ENCODE data around the gene VPS4A. TPM values are rescaled to one million over a fixed set of nuclear protein-coding genes. Genes with fewer than 3 reads are reported as not detected.

Gene VPS4A
- total and polyA plus RNA-seq, 5 donors from 2014 or later: 26.8 to 48.0 (median 35.1) TPM

DNA sequence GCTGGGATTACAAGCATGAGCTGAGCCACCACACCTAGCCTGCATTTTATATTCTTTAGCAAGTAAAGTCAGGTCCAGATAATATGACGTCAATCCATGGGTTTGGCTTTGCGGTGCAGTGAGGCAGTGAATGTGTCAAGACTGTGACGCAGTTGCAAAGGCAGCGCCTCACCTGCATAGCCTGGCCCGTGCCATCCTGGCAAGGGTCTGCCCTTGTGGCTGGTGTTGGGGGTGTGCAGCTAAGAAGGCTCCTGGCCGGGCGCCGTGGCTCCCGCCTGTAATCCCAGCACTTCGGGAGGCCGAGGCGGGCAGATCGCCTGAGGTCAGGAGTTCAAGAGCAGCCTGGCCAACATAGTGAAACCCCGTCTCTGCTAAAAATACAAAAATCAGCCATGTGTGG, 12.3 kb downstream of the VPS4A start:
- Mint-ChIP-seq H3K27ac (no peak overlapping the region), H3K27me3 (no peaks in the 10 kb centered on the region), H3K4me1 (peaks cover 0 to 35% (median 8%) of the 10 kb centered on the region in 4 donors), H3K36me3 (peaks cover 27% of the 10 kb centered on the region), H3K9me3 (no peaks in the 10 kb centered on the region), H3K4me3 (no peak overlapping the region)
- Histone ChIP-seq H3K27ac (ENCODE audit: insufficient read depth, low read length, poor library complexity, severe bottlenecking) (no peak overlapping the region), H3K27me3 (ENCODE audit: control insufficient read depth, insufficient read depth, low read length) (no peaks in the 10 kb centered on the region), H3K4me1 (ENCODE audit: control insufficient read depth, insufficient read depth, low read length, poor library complexity, severe bottlenecking) (peaks cover 28% of the 10 kb centered on the region), H3K36me3 (ENCODE audit: control insufficient read depth, insufficient read depth, low read length) (peaks cover 77% of the 10 kb centered on the region), H3K4me3 (ENCODE audit: low read depth, low read length) (no peak overlapping the region), H3K9me3 (ENCODE audit: control insufficient read depth in 2 of 2, low read length in 2 of 2) (no peaks in the 10 kb centered on the region)
- DNase-seq (no peak), ATAC-seq (ENCODE audit: low read depth in 2 of 2) (no peak)

- Mint-ChIP-seq H3K4me3 (no peak overlapping the region), H3K27me3 (no peaks in the 10 kb centered on the region), H3K4me1 (peaks cover 0 to 42% (median 10%) of the 10 kb centered on the region in 4 donors), H3K9me3 (no peaks in the 10 kb centered on the region), H3K27ac (no peak overlapping the region), H3K36me3 (peaks cover 27% of the 10 kb centered on the region)
- peaks cover 34% of the 10 kb centered on the region for H3K4me1 ChIP-seq (ENCODE audit: control insufficient read depth, insufficient read depth, low read length, poor library complexity, severe bottlenecking)
- H3K36me3 ChIP-seq (ENCODE audit: control insufficient read depth, insufficient read depth, low read length): peaks cover 71% of the 10 kb centered on the region
- DNase-seq (no peak), ATAC-seq (ENCODE audit: low read depth in 2 of 2) (no peak)
- H3K9me3 ChIP-seq (ENCODE audit: control insufficient read depth in 2 of 2, low read length in 2 of 2): no peaks in the 10 kb centered on the region
- H3K4me3 ChIP-seq (ENCODE audit: low read depth, low read length): no peak overlapping the region
- no peak overlapping the region for H3K27ac ChIP-seq (ENCODE audit: insufficient read depth, low read length, poor library complexity, severe bottlenecking)
- H3K27me3 ChIP-seq (ENCODE audit: control insufficient read depth, insufficient read depth, low read length): no peaks in the 10 kb centered on the region
Measured at GRCh38 chr16:69324013-69324531, 12.9 kb downstream of the VPS4A start.

GRCh38 chr16:69324585-69325253, 13.6 kb downstream of the VPS4A start:
- H3K27ac Mint-ChIP-seq: no peak overlapping the region
- no peaks in the 10 kb centered on the region for H3K27me3 ChIP-seq (ENCODE audit: control insufficient read depth, insufficient read depth, low read length)
- no peaks in the 10 kb centered on the region for H3K27me3 Mint-ChIP-seq
- H3K36me3 Mint-ChIP-seq: peaks cover 23% of the 10 kb centered on the region
- H3K4me1 ChIP-seq (ENCODE audit: control insufficient read depth, insufficient read depth, low read length, poor library complexity, severe bottlenecking): peaks cover 41% of the 10 kb centered on the region
- peak overlapping the region in 1 of 4 donors; percentile 38 for H3K4me3 Mint-ChIP-seq
- H3K4me3 ChIP-seq (ENCODE audit: low read depth, low read length): no peak overlapping the region
- peaks cover 64% of the 10 kb centered on the region for H3K36me3 ChIP-seq (ENCODE audit: control insufficient read depth, insufficient read depth, low read length)
- DNase-seq (no peak), ATAC-seq (ENCODE audit: low read depth in 2 of 2) (no peak)
- no peaks in the 10 kb centered on the region for H3K9me3 ChIP-seq (ENCODE audit: control insufficient read depth in 2 of 2, low read length in 2 of 2)
- peaks cover 0 to 48% (median 12%) of the 10 kb centered on the region in 4 donors for H3K4me1 Mint-ChIP-seq
- no peak overlapping the region for H3K27ac ChIP-seq (ENCODE audit: insufficient read depth, low read length, poor library complexity, severe bottlenecking)
- no peaks in the 10 kb centered on the region for H3K9me3 Mint-ChIP-seq

DNA sequence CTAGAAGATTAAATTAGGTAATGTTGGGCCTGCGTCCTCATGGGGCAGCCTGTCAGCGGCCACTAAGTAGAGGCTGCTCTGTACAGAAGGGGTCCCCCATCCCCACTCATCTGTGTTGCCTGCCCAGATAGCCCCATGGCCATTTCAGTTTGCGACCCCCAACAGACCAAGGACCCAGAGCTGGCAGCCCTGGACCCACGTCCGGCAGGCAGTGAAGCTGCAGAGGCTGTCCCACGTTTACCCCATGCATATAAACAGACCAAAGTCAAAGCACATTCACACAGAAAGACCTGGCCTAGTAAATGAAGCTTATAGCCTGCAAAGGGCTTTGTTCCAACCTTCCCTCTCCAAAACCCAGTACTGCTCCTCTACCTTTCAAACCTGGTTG, 14.6 kb downstream of the VPS4A start:
- H3K27ac Mint-ChIP-seq: peak overlapping the region; percentile 55 to 82 (median 63)

GRCh38 chr16:69326172-69326873, 15.2 kb downstream of the VPS4A start:
- Mint-ChIP-seq H3K36me3 (peaks cover 17% of the 10 kb centered on the region), H3K4me1 (peaks cover 0 to 48% (median 12%) of the 10 kb centered on the region in 4 donors), H3K4me3 (peak overlapping the region in 3 of 4 donors; percentile 0 to 58 (median 4)), H3K9me3 (no peaks in the 10 kb centered on the region), H3K27me3 (no peaks in the 10 kb centered on the region), H3K27ac (peak overlapping the region in 2 of 3 donors; percentile 55 to 82)
- H3K27me3 ChIP-seq (ENCODE audit: control insufficient read depth, insufficient read depth, low read length): no peaks in the 10 kb centered on the region
- peaks cover 52% of the 10 kb centered on the region for H3K4me1 ChIP-seq (ENCODE audit: control insufficient read depth, insufficient read depth, low read length, poor library complexity, severe bottlenecking)
- H3K9me3 ChIP-seq (ENCODE audit: control insufficient read depth in 2 of 2, low read length in 2 of 2): no peaks in the 10 kb centered on the region
- H3K27ac ChIP-seq (ENCODE audit: insufficient read depth, low read length, poor library complexity, severe bottlenecking): no peak overlapping the region
- no peak overlapping the region for H3K4me3 ChIP-seq (ENCODE audit: low read depth, low read length)
- DNase-seq: no peak
- no peak for ATAC-seq (ENCODE audit: low read depth in 2 of 2)
- peaks cover 48% of the 10 kb centered on the region for H3K36me3 ChIP-seq (ENCODE audit: control insufficient read depth, insufficient read depth, low read length)

More for the DNA sequence above, 14.6 kb downstream of the VPS4A start:
- Histone ChIP-seq H3K36me3 (ENCODE audit: control insufficient read depth, insufficient read depth, low read length) (peaks cover 54% of the 10 kb centered on the region), H3K4me3 (ENCODE audit: low read depth, low read length) (no peak overlapping the region), H3K27me3 (ENCODE audit: control insufficient read depth, insufficient read depth, low read length) (no peaks in the 10 kb centered on the region), H3K9me3 (ENCODE audit: control insufficient read depth in 2 of 2, low read length in 2 of 2) (no peaks in the 10 kb centered on the region), H3K4me1 (ENCODE audit: control insufficient read depth, insufficient read depth, low read length, poor library complexity, severe bottlenecking) (peaks cover 47% of the 10 kb centered on the region), H3K27ac (ENCODE audit: insufficient read depth, low read length, poor library complexity, severe bottlenecking) (no peak overlapping the region)
- peak overlapping the region in 3 of 4 donors; percentile 15 to 81 (median 29) for H3K4me3 Mint-ChIP-seq
- DNase-seq (no peak), ATAC-seq (ENCODE audit: low read depth in 2 of 2) (no peak)
- H3K36me3 Mint-ChIP-seq: peaks cover 20% of the 10 kb centered on the region
- no peaks in the 10 kb centered on the region for H3K9me3 Mint-ChIP-seq
- H3K4me1 Mint-ChIP-seq: peaks cover 0 to 48% (median 12%) of the 10 kb centered on the region in 4 donors
- no peaks in the 10 kb centered on the region for H3K27me3 Mint-ChIP-seq

DNA sequence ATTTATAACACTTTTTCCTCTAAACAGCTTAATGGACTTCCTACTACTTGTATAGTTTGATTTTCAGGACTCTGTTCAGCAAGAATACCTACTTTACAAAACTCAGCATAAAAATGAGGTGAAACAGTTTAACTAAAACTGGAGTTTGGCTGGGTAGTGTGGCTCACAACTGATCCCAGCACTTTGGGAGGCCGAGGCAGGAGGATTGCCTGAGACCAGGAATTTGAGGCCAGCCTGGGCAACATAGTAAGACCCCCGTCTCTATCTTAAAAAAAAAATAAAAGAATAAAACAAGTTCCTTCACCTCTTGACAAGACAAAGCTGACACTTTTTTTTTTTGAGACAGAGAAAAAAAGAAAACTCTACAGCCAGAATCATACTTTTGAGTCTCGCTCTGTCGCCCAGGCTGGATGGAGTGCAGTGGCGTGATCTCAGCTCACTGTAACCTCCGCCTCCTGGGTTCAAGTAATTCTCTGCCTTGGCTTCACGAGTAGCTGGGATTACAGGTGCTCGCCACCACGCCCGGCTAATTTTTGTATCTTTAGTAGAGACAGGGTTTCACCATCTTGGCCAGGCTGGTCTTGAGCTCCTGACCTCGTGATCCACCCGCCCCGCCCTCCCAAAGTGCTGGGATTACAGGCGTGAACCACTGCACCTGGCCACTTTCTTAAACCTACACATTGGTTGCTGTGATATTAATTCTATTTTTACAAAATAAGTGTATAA, 16.6 kb downstream of the VPS4A start:
- Histone ChIP-seq H3K9me3 (ENCODE audit: control insufficient read depth in 2 of 2, low read length in 2 of 2) (no peaks in the 10 kb centered on the region), H3K4me1 (ENCODE audit: control insufficient read depth, insufficient read depth, low read length, poor library complexity, severe bottlenecking) (peaks cover 52% of the 10 kb centered on the region), H3K27ac (ENCODE audit: insufficient read depth, low read length, poor library complexity, severe bottlenecking) (peak overlapping the region; percentile 47), H3K36me3 (ENCODE audit: control insufficient read depth, insufficient read depth, low read length) (peaks cover 37% of the 10 kb centered on the region), H3K4me3 (ENCODE audit: low read depth, low read length) (peak overlapping the region; percentile 4), H3K27me3 (ENCODE audit: control insufficient read depth, insufficient read depth, low read length) (no peaks in the 10 kb centered on the region)
- Mint-ChIP-seq H3K36me3 (peaks cover 5% of the 10 kb centered on the region), H3K27ac (peak overlapping the region in 1 of 3 donors; percentile 82), H3K9me3 (no peaks in the 10 kb centered on the region), H3K4me3 (peak overlapping the region in 3 of 4 donors; percentile 47 to 87 (median 48)), H3K4me1 (peaks cover 0 to 56% (median 14%) of the 10 kb centered on the region in 4 donors), H3K27me3 (no peaks in the 10 kb centered on the region)
- ATAC-seq (ENCODE audit: low read depth in 2 of 2): no peak
- DNase-seq: no peak

DNA sequence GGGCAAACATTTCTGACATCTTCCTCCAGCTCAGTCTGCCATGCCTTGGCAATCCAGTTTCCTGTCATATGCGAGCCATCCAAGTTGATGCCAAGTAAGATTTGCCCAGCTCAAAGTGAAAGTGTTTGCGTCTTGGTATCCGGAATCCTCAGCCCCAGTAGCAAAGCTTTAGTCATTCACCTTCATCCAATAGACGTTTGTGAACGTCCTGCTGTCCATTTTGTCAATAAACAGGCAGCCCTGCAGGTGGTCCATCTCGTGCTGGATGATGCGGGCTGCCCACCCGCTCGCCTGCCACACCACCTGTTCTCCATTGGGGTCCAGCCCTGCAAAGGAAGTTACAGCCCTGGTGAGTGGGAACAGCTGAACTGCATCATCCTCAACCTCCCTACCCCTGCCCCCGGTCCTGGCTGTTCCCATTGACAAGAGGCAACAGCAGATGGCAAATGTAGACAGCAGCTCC, 17.7 kb downstream of the VPS4A start:
- H3K4me1 ChIP-seq (ENCODE audit: control insufficient read depth, insufficient read depth, low read length, poor library complexity, severe bottlenecking): peaks cover 52% of the 10 kb centered on the region
- Mint-ChIP-seq H3K36me3 (peaks cover 8% of the 10 kb centered on the region), H3K4me3 (peak overlapping the region; percentile 81 to 87 (median 86)), H3K9me3 (no peaks in the 10 kb centered on the region), H3K27ac (peak overlapping the region in 2 of 3 donors; percentile 38 to 55), H3K4me1 (peaks cover 0 to 63% (median 20%) of the 10 kb centered on the region in 4 donors), H3K27me3 (no peaks in the 10 kb centered on the region)
- peak overlapping the region; percentile 53 for H3K4me3 ChIP-seq (ENCODE audit: low read depth, low read length)
- H3K9me3 ChIP-seq (ENCODE audit: control insufficient read depth in 2 of 2, low read length in 2 of 2): no peaks in the 10 kb centered on the region
- peaks cover 38% of the 10 kb centered on the region for H3K36me3 ChIP-seq (ENCODE audit: control insufficient read depth, insufficient read depth, low read length)
- H3K27me3 ChIP-seq (ENCODE audit: control insufficient read depth, insufficient read depth, low read length): no peaks in the 10 kb centered on the region
- no peak overlapping the region for H3K27ac ChIP-seq (ENCODE audit: insufficient read depth, low read length, poor library complexity, severe bottlenecking)
- no peak for ATAC-seq (ENCODE audit: low read depth in 2 of 2)
- no peak for DNase-seq
